HepG2 (cell line): ENCODE results near the gene STX8. TPM values are rescaled to one million over a fixed set of nuclear protein-coding genes. Genes with fewer than 3 reads are reported as not detected.

Source experiments
- ATAC-seq: fragments of 200-7000 bp; cut with Tn5 transposase; 3 replicates; pipeline ENCODE4 v1.9.1; 2020; ENCODE audit warnings: mild to moderate bottlenecking, moderate library complexity
- BruUV-seq: library from RNA; stranded (reverse); fragments of 400-500 nt; replicated peaks from 2 replicates; lab custom pipeline; 2021; lab: Mats Ljungman, UMichigan
- CTCF ChIA-PET: fragments of 300-600 bp; formaldehyde crosslinking; extraction: SDS; loops from one replicate; lab custom pipeline; 2021; ENCODE audit warnings: low total read pairs, inconsistent platforms, low intra/inter-chr PET ratio; lab: Yijun Ruan, JAX
- POLR2A ChIA-PET: fragments of 350-600 bp; sonication (Branson Sonifier 250); formaldehyde crosslinking; loops from one replicate; lab custom pipeline; 2020; ENCODE audit warnings: antibody characterized with exemption, inconsistent platforms; lab: Yijun Ruan, JAX
- DNase-seq: peaks from one replicate; pipeline ENCODE4 v3.0.0-alpha.2; 2015; ENCODE audit warnings: low spot score
- FAIRE-seq: peaks from 3 replicates; lab custom pipeline; 2011; peaks lifted over from hg19 to GRCh38; lab: Jason Lieb, UNC
- H2AFZ ChIP-seq: one replicate; pipeline ENCODE4 v1.6.1; 2011; ENCODE audit warnings: low read length, inconsistent platforms
- H3K27ac ChIP-seq: fragments of 300-600 bp; 3 replicates; pipeline ENCODE4 v1.8.0; 2011; ENCODE audit warnings: mixed run types, mild to moderate bottlenecking, mixed read lengths, low read length, inconsistent platforms; ENCODE audit not compliant: insufficient read depth; ENCODE audit errors: extremely low read length
- H3K27me3 ChIP-seq, 2 experiments: fragments of 200-600 bp in 1 of 2; 2 replicates in 1 of 2; 3 replicates in 1 of 2; pipeline versions ENCODE4 v1.6.0 to v1.8.0; 2011; ENCODE audit warnings: low read length in 2 of 2, mild to moderate bottlenecking in 2 of 2, moderate library complexity in 2 of 2, inconsistent platforms in 1 of 2; ENCODE audit not compliant: insufficient read depth in 2 of 2, control insufficient read depth in 1 of 2
- H3K36me3 ChIP-seq, 2 experiments: fragments of 200-600 bp in 1 of 2; replicated peaks in 1 of 2; 2 replicates in 1 of 2; 3 replicates in 1 of 2; pipeline versions ENCODE4 v1.5.1 to v1.8.0; 2011; ENCODE audit warnings: low read length in 2 of 2, inconsistent platforms in 1 of 2; ENCODE audit not compliant: insufficient read depth in 2 of 2, control insufficient read depth in 1 of 2
- H3K4me1 ChIP-seq: 2 replicates; pipeline ENCODE4 v1.5.1; 2012; ENCODE audit warnings: low read length, inconsistent platforms; ENCODE audit not compliant: insufficient read depth
- H3K4me2 ChIP-seq: 2 replicates; pipeline ENCODE4 v1.6.0; 2011; ENCODE audit warnings: low read depth, low read length, inconsistent platforms
- H3K4me3 ChIP-seq, 3 experiments: fragments of 200-600 bp in 1 of 3; sonication (generic), shearing (Covaris generic) in 1 of 3; replicated peaks in 1 of 3; 2 replicates each; pipeline ENCODE4 v1.5.1; 2011 to 2016; ENCODE audit warnings: low read length in 3 of 3, inconsistent platforms in 2 of 3, low read depth in 2 of 3, mild to moderate bottlenecking in 2 of 3, control low read depth in 1 of 3, mixed read lengths in 1 of 3; ENCODE audit not compliant: insufficient read depth in 1 of 3
- H3K79me2 ChIP-seq: one replicate; pipeline ENCODE4 v1.6.1; 2011; ENCODE audit warnings: low read length, inconsistent platforms; ENCODE audit not compliant: insufficient read depth
- H3K9ac ChIP-seq: 2 replicates; pipeline ENCODE4 v1.6.0; 2011; ENCODE audit warnings: mild to moderate bottlenecking, low read depth, low read length, inconsistent platforms; ENCODE audit not compliant: insufficient read depth
- H3K9me3 ChIP-seq: 2 replicates; pipeline ENCODE4 v1.5.1; 2012; ENCODE audit warnings: mild to moderate bottlenecking, low read length
- H4K20me1 ChIP-seq: 2 replicates; pipeline ENCODE4 v1.6.0; 2011; ENCODE audit warnings: inconsistent platforms, mild to moderate bottlenecking, low read length, moderate library complexity; ENCODE audit not compliant: insufficient read depth
- ELF3 ChIP-seq: IDR thresholded peaks from 2 replicates; pipeline ENCODE4 v1.6.1; 2016; ENCODE audit warnings: missing genetic modification reagents, missing compliant biosample characterization
- ELF4 ChIP-seq: sonication (generic); formaldehyde crosslinking; IDR thresholded peaks from 2 replicates; pipeline ENCODE4 v1.5.0; 2020; ENCODE audit warnings: missing genetic modification reagents, mild to moderate bottlenecking, moderate library complexity, borderline replicate concordance
- FOXA3 ChIP-seq: IDR thresholded peaks from 2 replicates; pipeline ENCODE4 v1.6.1; 2016; ENCODE audit warnings: missing genetic modification reagents, missing compliant biosample characterization
- HMGA1 ChIP-seq: sonication (generic); formaldehyde crosslinking; conservative IDR thresholded peaks from 2 replicates; pipeline ENCODE4 v1.4.0; 2020; ENCODE audit warnings: missing genetic modification reagents
- HNRNPUL1 ChIP-seq: fragments of 200-400 bp; formaldehyde crosslinking; IDR thresholded peaks from 2 replicates; pipeline ENCODE4 v1.6.1; 2017; ENCODE audit warnings: low read depth, mild to moderate bottlenecking, low read length, moderate library complexity
- NFKBIZ ChIP-seq: IDR thresholded peaks from 2 replicates; pipeline ENCODE4 v1.6.1; 2018; ENCODE audit warnings: missing genetic modification reagents, missing compliant biosample characterization
- SIX4 ChIP-seq: sonication (generic); formaldehyde crosslinking; IDR thresholded peaks from 2 replicates; pipeline ENCODE4 v1.4.0; 2020; ENCODE audit warnings: missing genetic modification reagents
- SNAPC2 ChIP-seq: sonication (generic); formaldehyde crosslinking; IDR thresholded peaks from 2 replicates; pipeline ENCODE4 v1.8.1; 2022; ENCODE audit warnings: mild to moderate bottlenecking, missing genetic modification reagents
- SP1 ChIP-seq, 2 experiments: fragments of 450-650 bp in 1 of 2; sonication (generic) in 1 of 2; formaldehyde crosslinking in 1 of 2; IDR thresholded peaks; 2 replicates each; pipeline versions ENCODE4 v1.4.0 to v1.6.1; 2016 to 2020; ENCODE audit warnings: missing genetic modification reagents in 1 of 2
- TMF1 ChIP-seq: sonication (generic); formaldehyde crosslinking; IDR thresholded peaks from 2 replicates; pipeline ENCODE4 v1.8.1; 2022; ENCODE audit warnings: low read depth, missing genetic modification reagents
- ZNF263 ChIP-seq: sonication (generic); formaldehyde crosslinking; IDR thresholded peaks from 2 replicates; pipeline ENCODE4 v1.4.0; 2020; ENCODE audit warnings: missing genetic modification reagents
- ZNF484 ChIP-seq: sonication (generic); formaldehyde crosslinking; IDR thresholded peaks from 2 replicates; pipeline ENCODE4 v1.5.1; 2020; ENCODE audit warnings: mild to moderate bottlenecking, low read depth, missing genetic modification reagents, borderline replicate concordance
- WGBS: methylation state at CpG from one replicate; pipeline ENCODE4 v1.1.6; 2017; ENCODE audit warnings: low lambda C conversion rate; 5-methylcytosine and 5-hydroxymethylcytosine counted together
- in situ Hi-C: cut with HindIII; loops from 2 replicates; pipeline ENCODE4 v1.10.0; 2017; ENCODE audit warnings: low pct_unique_long_range_greater_than_20kb; ENCODE audit not compliant: extremely low pct_ligation_motif_present
- intact Hi-C: fragments of 100-400 bp; cut with micrococcal nuclease; formaldehyde crosslinking; loops from one replicate; pipeline ENCODE4 v1.10.0; 2022; ENCODE audit not compliant: unreplicated experiment
- polyA plus RNA-seq, 8 experiments: library from polyadenylated mRNA; depleted of rRNA in 3 of 8; stranded (reverse) in 7 of 8; unstranded in 1 of 8; fragments of >200 nt; fragmentation: Illumina TruSeq in 4 of 8; extraction: Trizol in 4 of 8; gene quantifications; 2 replicates each; pipeline versions ENCODE4 v1.2.1 to v1.2.3, GENCODE V29; 2011 to 2016; ENCODE audit warnings: low read depth in 4 of 8, missing spikeins in 1 of 8, mixed read lengths in 1 of 8; ENCODE audit not compliant: insufficient read depth in 1 of 8
- total RNA-seq, 5 experiments: library from RNA; depleted of rRNA; stranded (reverse); fragments of >200 nt; fragmentation: Illumina TruSeq; extraction: Trizol; gene quantifications; 2 replicates each; pipeline ENCODE4 v1.2.3, GENCODE V29; 2016; ENCODE audit warnings: low read depth in 1 of 5
- TF ChIP-seq, protein P1 (sequence below): sonication (generic); formaldehyde crosslinking; IDR thresholded peaks from 2 replicates; pipeline ENCODE4 v1.5.0; 2020; ENCODE audit warnings: mild to moderate bottlenecking, missing genetic modification reagents

Gene STX8
- total and polyA plus RNA-seq, 2 of the 13 experiments (the other 11 are each of a cell fraction or from before 2014, with no cell fraction given) = 36.4 to 53.6 TPM

DNA sequence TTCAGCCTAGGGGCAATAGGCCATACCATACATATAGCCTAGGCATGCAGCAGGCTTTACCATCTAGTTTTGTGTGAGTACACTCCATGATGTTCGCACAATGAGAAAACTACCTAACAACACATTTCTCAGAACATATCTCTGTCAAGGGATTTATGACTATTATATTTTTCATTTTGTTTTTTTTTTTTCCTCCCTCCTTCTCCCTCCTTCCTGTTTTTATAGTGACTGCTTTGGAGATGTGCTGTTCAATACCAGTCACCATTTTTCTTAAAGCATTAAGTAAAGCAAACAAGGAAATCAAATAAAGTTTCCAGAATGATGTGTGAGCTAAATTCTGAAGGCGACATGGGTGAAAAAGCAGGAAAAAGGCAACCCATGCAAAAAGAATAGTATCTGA lies 194.6 kb downstream of the STX8 start:
- BruUV-seq = no TSS peak
- 93% methylated on average over 2 of the region's 2 CpGs for WGBS
- ChIA-PET POLR2A (no interaction called here), CTCF (no interaction called here)
- H2AFZ ChIP-seq = no peak overlapping the region
- H3K27me3 ChIP-seq = no peaks in the 10 kb centered on the region
- H3K9ac ChIP-seq = no peak overlapping the region
- no peak for TF ChIP-seq ZNF263 (CRISPR knock-in tag)
- no peak for TF ChIP-seq ELF4 (CRISPR knock-in tag)
- no peak for TF ChIP-seq HNRNPUL1
- no peak for TF ChIP-seq ZNF484 (CRISPR knock-in tag)
- no peak for TF ChIP-seq NFKBIZ (CRISPR knock-in tag)
- TF ChIP-seq FOXA3 = no peak
- TF ChIP-seq SP1 (IDR thresholded peaks at IDR 0.05) = no peak
- TF ChIP-seq SP1 (CRISPR knock-in tag; IDR thresholded peaks at IDR 0.05) = no peak
- no peak for TF ChIP-seq HMGA1 (CRISPR knock-in tag)
- no peak for TF ChIP-seq ELF3 (CRISPR knock-in tag)
- no peak for TF ChIP-seq SNAPC2 (CRISPR knock-in tag)
- DNase-seq (no peak), ATAC-seq (no peak), FAIRE-seq (no peak)
- H3K36me3 ChIP-seq = no peaks in the 10 kb centered on the region
- no peaks in the 10 kb centered on the region for H3K79me2 ChIP-seq
- H3K4me2 ChIP-seq = no peak overlapping the region
- no peak overlapping the region for H3K27ac ChIP-seq
- no peaks in the 10 kb centered on the region for H3K4me1 ChIP-seq
- H4K20me1 ChIP-seq = no peaks in the 10 kb centered on the region
- intact Hi-C loops (no loop called here), in situ Hi-C loops (no loop called here)
- H3K9me3 ChIP-seq = no peaks in the 10 kb centered on the region
- no peak overlapping the region for H3K4me3 ChIP-seq

DNA sequence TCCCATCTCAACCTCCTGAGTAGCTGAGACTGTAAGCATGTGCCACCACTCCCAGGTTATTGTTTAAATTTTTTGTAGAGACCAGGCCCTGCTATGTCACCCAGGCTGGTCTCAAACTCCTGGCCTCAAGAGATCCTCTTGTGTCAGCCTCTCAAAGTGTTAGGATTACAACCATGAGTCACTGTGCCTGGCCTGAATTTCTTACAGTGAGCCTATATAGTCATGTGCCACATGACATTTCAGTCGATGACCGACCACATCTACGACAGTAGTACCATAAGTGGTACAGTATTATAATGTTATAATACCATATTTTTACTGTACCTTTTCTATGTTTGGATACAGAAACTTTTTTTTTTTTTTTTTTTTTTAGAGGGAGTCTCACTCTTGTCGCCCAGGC lies 195.3 kb downstream of the STX8 start:
- no peak overlapping the region for H3K4me2 ChIP-seq
- CTCF ChIA-PET = no interaction called here
- H3K9ac ChIP-seq = no peak overlapping the region
- TF ChIP-seq, protein P1, sequence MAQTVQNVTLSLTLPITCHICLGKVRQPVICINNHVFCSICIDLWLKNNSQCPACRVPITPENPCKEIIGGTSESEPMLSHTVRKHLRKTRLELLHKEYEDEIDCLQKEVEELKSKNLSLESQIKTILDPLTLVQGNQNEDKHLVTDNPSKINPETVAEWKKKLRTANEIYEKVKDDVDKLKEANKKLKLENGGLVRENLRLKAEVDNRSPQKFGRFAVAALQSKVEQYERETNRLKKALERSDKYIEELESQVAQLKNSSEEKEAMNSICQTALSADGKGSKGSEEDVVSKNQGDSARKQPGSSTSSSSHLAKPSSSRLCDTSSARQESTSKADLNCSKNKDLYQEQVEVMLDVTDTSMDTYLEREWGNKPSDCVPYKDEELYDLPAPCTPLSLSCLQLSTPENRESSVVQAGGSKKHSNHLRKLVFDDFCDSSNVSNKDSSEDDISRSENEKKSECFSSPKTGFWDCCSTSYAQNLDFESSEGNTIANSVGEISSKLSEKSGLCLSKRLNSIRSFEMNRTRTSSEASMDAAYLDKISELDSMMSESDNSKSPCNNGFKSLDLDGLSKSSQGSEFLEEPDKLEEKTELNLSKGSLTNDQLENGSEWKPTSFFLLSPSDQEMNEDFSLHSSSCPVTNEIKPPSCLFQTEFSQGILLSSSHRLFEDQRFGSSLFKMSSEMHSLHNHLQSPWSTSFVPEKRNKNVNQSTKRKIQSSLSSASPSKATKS (CRISPR knock-in tag) = no peak
- TF ChIP-seq TMF1 (CRISPR knock-in tag) = no peak
- TF ChIP-seq SIX4 = no peak
- no peak overlapping the region for H3K27ac ChIP-seq
- DNase-seq (no peak), FAIRE-seq (no peak), ATAC-seq (no peak)
- in situ Hi-C loops (no loop called here), intact Hi-C loops (no loop called here)
- no peaks in the 10 kb centered on the region for H3K27me3 ChIP-seq
- H3K9me3 ChIP-seq = no peaks in the 10 kb centered on the region
- no peak overlapping the region for H3K4me3 ChIP-seq
- POLR2A ChIA-PET = no interaction called here
- H3K36me3 ChIP-seq = no peaks in the 10 kb centered on the region
- no peak overlapping the region for H2AFZ ChIP-seq
- BruUV-seq = no TSS peak
- H4K20me1 ChIP-seq = no peaks in the 10 kb centered on the region
- no peaks in the 10 kb centered on the region for H3K79me2 ChIP-seq
- no peaks in the 10 kb centered on the region for H3K4me1 ChIP-seq
- 97% methylated on average over 4 of the region's 4 CpGs for WGBS
